HEK293 (cell line): ENCODE results near the gene PRSS23.

ENCODE experiments used
- CTCF ChIP-seq: fragments of 450-650 bp; formaldehyde crosslinking; IDR thresholded peaks from 2 replicates; pipeline ENCODE4 v1.5.1; 2016; ENCODE audit warnings: missing biosample characterization, missing genetic modification characterization
- GLI4 ChIP-seq: fragments of 450-650 bp; formaldehyde crosslinking; IDR thresholded peaks from 2 replicates; pipeline ENCODE4 v1.5.1; 2016; ENCODE audit warnings: missing biosample characterization, missing genetic modification characterization
- KLF16 ChIP-seq: fragments of 450-650 bp; formaldehyde crosslinking; IDR thresholded peaks from 2 replicates; pipeline ENCODE4 v1.5.1; 2017; ENCODE audit warnings: missing biosample characterization, missing genetic modification characterization
- ZBTB17 ChIP-seq: fragments of 450-650 bp; formaldehyde crosslinking; IDR thresholded peaks from 2 replicates; pipeline ENCODE4 v1.5.1; 2016; ENCODE audit warnings: missing biosample characterization, missing genetic modification characterization
- ZEB2 ChIP-seq: fragments of 450-650 bp; formaldehyde crosslinking; IDR thresholded peaks from 2 replicates; pipeline ENCODE4 v1.5.1; 2016; ENCODE audit warnings: missing biosample characterization, missing genetic modification characterization
- ZIC2 ChIP-seq: fragments of 450-650 bp; formaldehyde crosslinking; IDR thresholded peaks from 2 replicates; pipeline ENCODE4 v1.5.1; 2016; ENCODE audit warnings: missing biosample characterization, missing genetic modification characterization
- ZNF239 ChIP-seq: fragments of 450-650 bp; formaldehyde crosslinking; IDR thresholded peaks from 2 replicates; pipeline ENCODE4 v1.5.1; 2016; ENCODE audit warnings: missing biosample characterization, missing genetic modification characterization
- ZNF560 ChIP-seq: fragments of 450-650 bp; formaldehyde crosslinking; IDR thresholded peaks from 2 replicates; pipeline ENCODE4 v1.5.1; 2017; ENCODE audit warnings: missing biosample characterization, missing genetic modification characterization, borderline replicate concordance
- ZNF629 ChIP-seq: fragments of 450-650 bp; formaldehyde crosslinking; IDR thresholded peaks from 2 replicates; pipeline ENCODE4 v1.5.1; 2017; ENCODE audit warnings: missing biosample characterization, missing genetic modification characterization
- ZNF677 ChIP-seq: fragments of 450-650 bp; IDR thresholded peaks from 2 replicates; pipeline ENCODE4 v1.5.0; 2018; ENCODE audit warnings: missing biosample characterization, mild to moderate bottlenecking, missing genetic modification characterization, moderate library complexity
- ZSCAN18 ChIP-seq: fragments of 450-650 bp; formaldehyde crosslinking; IDR thresholded peaks from 2 replicates; pipeline ENCODE4 v1.5.1; 2016; ENCODE audit warnings: missing biosample characterization, missing genetic modification characterization
- TF ChIP-seq, protein P1 (sequence below): fragments of 450-650 bp; formaldehyde crosslinking; IDR thresholded peaks from 2 replicates; pipeline ENCODE4 v1.5.1; 2016; ENCODE audit warnings: missing biosample characterization, missing genetic modification characterization
- TF ChIP-seq, protein P2 (sequence below): sonication (generic); formaldehyde crosslinking; IDR thresholded peaks from 2 replicates; pipeline ENCODE4 v1.8.1; 2022; ENCODE audit warnings: mild to moderate bottlenecking, moderate library complexity, missing genetic modification reagents

GRCh38 chr11:86765878-86766277 is 34.5 kb upstream of the PRSS23 start:
- TF ChIP-seq ZNF239 (tag by site-specific recombination) = no peak
- no peak for TF ChIP-seq ZIC2 (tag by site-specific recombination)
- no peak for TF ChIP-seq CTCF (tag by site-specific recombination)
- TF ChIP-seq, protein P1, sequence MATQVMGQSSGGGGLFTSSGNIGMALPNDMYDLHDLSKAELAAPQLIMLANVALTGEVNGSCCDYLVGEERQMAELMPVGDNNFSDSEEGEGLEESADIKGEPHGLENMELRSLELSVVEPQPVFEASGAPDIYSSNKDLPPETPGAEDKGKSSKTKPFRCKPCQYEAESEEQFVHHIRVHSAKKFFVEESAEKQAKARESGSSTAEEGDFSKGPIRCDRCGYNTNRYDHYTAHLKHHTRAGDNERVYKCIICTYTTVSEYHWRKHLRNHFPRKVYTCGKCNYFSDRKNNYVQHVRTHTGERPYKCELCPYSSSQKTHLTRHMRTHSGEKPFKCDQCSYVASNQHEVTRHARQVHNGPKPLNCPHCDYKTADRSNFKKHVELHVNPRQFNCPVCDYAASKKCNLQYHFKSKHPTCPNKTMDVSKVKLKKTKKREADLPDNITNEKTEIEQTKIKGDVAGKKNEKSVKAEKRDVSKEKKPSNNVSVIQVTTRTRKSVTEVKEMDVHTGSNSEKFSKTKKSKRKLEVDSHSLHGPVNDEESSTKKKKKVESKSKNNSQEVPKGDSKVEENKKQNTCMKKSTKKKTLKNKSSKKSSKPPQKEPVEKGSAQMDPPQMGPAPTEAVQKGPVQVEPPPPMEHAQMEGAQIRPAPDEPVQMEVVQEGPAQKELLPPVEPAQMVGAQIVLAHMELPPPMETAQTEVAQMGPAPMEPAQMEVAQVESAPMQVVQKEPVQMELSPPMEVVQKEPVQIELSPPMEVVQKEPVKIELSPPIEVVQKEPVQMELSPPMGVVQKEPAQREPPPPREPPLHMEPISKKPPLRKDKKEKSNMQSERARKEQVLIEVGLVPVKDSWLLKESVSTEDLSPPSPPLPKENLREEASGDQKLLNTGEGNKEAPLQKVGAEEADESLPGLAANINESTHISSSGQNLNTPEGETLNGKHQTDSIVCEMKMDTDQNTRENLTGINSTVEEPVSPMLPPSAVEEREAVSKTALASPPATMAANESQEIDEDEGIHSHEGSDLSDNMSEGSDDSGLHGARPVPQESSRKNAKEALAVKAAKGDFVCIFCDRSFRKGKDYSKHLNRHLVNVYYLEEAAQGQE (tag by site-specific recombination) = no peak
- TF ChIP-seq ZEB2 (tag by site-specific recombination) = no peak
- TF ChIP-seq ZNF560 (tag by site-specific recombination) = no peak
- TF ChIP-seq KLF16 (tag by site-specific recombination) = no peak
- TF ChIP-seq ZBTB17 (tag by site-specific recombination) = no peak
- TF ChIP-seq, protein P2, sequence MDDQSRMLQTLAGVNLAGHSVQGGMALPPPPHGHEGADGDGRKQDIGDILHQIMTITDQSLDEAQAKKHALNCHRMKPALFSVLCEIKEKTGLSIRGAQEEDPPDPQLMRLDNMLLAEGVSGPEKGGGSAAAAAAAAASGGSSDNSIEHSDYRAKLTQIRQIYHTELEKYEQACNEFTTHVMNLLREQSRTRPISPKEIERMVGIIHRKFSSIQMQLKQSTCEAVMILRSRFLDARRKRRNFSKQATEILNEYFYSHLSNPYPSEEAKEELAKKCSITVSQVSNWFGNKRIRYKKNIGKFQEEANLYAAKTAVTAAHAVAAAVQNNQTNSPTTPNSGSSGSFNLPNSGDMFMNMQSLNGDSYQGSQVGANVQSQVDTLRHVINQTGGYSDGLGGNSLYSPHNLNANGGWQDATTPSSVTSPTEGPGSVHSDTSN (CRISPR knock-in tag) = no peak
- TF ChIP-seq ZNF677 (tag by site-specific recombination) = no peak
- no peak for TF ChIP-seq GLI4 (tag by site-specific recombination)
- no peak for TF ChIP-seq ZSCAN18
- TF ChIP-seq ZNF629 (tag by site-specific recombination) = no peak
